ENCODE data around the gene PPM1L.

DNA sequence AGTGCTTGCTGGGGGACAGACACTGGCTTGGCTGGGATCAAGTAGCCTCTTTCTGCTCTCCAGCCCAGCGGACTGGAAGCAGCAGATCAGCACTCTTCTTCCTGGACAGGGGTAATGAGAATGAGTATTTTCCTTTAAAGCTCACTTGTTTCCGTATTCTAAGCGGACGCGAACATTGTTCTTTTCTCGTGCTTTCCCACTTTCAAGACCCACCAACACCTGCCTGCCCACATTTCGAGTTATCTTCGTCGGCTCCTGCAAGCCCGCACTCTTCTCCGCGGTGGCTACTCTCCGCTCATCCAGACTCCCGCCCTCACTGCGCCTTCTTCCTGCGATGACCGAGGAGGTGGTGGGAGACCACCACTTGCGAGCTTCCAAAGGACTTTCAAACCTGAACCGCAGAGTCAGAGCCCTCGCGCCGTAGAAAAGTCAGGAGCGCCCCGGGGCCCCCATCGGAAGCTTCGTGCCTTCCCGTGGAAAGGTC, 1.6 kb upstream of the PPM1L start:
- TF ChIP-seq, protein P1, sequence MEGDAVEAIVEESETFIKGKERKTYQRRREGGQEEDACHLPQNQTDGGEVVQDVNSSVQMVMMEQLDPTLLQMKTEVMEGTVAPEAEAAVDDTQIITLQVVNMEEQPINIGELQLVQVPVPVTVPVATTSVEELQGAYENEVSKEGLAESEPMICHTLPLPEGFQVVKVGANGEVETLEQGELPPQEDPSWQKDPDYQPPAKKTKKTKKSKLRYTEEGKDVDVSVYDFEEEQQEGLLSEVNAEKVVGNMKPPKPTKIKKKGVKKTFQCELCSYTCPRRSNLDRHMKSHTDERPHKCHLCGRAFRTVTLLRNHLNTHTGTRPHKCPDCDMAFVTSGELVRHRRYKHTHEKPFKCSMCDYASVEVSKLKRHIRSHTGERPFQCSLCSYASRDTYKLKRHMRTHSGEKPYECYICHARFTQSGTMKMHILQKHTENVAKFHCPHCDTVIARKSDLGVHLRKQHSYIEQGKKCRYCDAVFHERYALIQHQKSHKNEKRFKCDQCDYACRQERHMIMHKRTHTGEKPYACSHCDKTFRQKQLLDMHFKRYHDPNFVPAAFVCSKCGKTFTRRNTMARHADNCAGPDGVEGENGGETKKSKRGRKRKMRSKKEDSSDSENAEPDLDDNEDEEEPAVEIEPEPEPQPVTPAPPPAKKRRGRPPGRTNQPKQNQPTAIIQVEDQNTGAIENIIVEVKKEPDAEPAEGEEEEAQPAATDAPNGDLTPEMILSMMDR (IDR thresholded peaks at IDR 0.05; ENCODE audit: low read length) = no peak
- no peak for TF ChIP-seq EZH2 (optimal IDR thresholded peaks at IDR 0.05; ENCODE audit: low read depth, low read length)
